SU-DHL-6 (cell line): Measurements from ENCODE around the gene SULF2.

ENCODE experiments used
- H2AFZ ChIP-seq: fragments of 200-600 bp; sonication (generic); 2 replicates; pipeline ENCODE4 v1.6.1; 2014; ENCODE audit warnings: low read depth, mild to moderate bottlenecking, moderate library complexity, mixed read lengths, antibody characterized with exemption, low read length; ENCODE audit not compliant: severe bottlenecking
- H3F3A ChIP-seq: fragments of 200-600 bp; shearing (Covaris generic); 2 replicates; pipeline ENCODE4 v1.6.0; 2016; ENCODE audit warnings: antibody characterized with exemption, mild to moderate bottlenecking; ENCODE audit not compliant: insufficient read depth
- H3K27ac ChIP-seq: fragments of 200-600 bp; sonication (generic); 2 replicates; pipeline ENCODE4 v1.5.1; 2016; ENCODE audit warnings: low read depth, mild to moderate bottlenecking, low read length, moderate library complexity, mixed read lengths
- H3K27me3 ChIP-seq: fragments of 200-600 bp; sonication (generic), shearing (Covaris generic); 2 replicates; pipeline ENCODE4 v1.6.0; 2014; ENCODE audit warnings: mild to moderate bottlenecking, low read length
- H3K36me3 ChIP-seq: fragments of 200-600 bp; sonication (generic); 2 replicates; pipeline ENCODE4 v1.6.1; 2014; ENCODE audit warnings: mild to moderate bottlenecking, low read length, mixed read lengths
- H3K4me2 ChIP-seq: fragments of 300-600, 200-600 bp; shearing (Covaris generic), sonication (generic); 2 replicates; pipeline ENCODE4 v1.6.0; 2014; ENCODE audit warnings: low read length, low read depth, mild to moderate bottlenecking; ENCODE audit not compliant: poor library complexity, severe bottlenecking
- H3K4me3 ChIP-seq: fragments of 200-600 bp; sonication (generic); 2 replicates; pipeline ENCODE4 v1.5.1; 2014; ENCODE audit warnings: antibody characterized with exemption, low read length, mild to moderate bottlenecking, mixed read lengths; ENCODE audit not compliant: insufficient read depth, poor library complexity, severe bottlenecking
- H3K79me2 ChIP-seq: fragments of 200-600 bp; sonication (generic); 2 replicates; pipeline ENCODE4 v1.6.1; 2014; ENCODE audit warnings: mild to moderate bottlenecking, low read length, moderate library complexity; ENCODE audit not compliant: insufficient read depth
- H3K9ac ChIP-seq: fragments of 200-600 bp; sonication (generic); 2 replicates; pipeline ENCODE4 v1.7.0; 2014; ENCODE audit warnings: mild to moderate bottlenecking, low read length
- H3K9me2 ChIP-seq: fragments of 200-600 bp; sonication (generic); replicated peaks from 2 replicates; pipeline ENCODE4 v1.6.1; 2014; ENCODE audit warnings: low read length; ENCODE audit not compliant: insufficient read depth
- H3K9me3 ChIP-seq: fragments of 200-600 bp; sonication (generic); 2 replicates; pipeline ENCODE4 v1.6.1; 2014; ENCODE audit warnings: low read length, mixed read lengths; ENCODE audit not compliant: insufficient read depth
- H4K20me1 ChIP-seq: fragments of 200-600 bp; sonication (generic); 2 replicates; pipeline ENCODE4 v1.6.1; 2014; ENCODE audit warnings: low read depth, mild to moderate bottlenecking, antibody characterized with exemption, low read length, moderate library complexity, mixed read lengths
- CTCF ChIP-seq: fragments of 200-600 bp; sonication (generic); IDR thresholded peaks from one replicate; pipeline ENCODE4 v1.5.1; 2017; ENCODE audit warnings: antibody characterized with exemption, mild to moderate bottlenecking, low read length, moderate library complexity; ENCODE audit not compliant: insufficient read depth, poor library complexity, severe bottlenecking
- EZH2phosphoT487 ChIP-seq: fragments of 200-600 bp; sonication (generic), shearing (Covaris generic); conservative IDR thresholded peaks from 2 replicates; pipeline ENCODE4 v1.6.1; 2018; ENCODE audit warnings: mild to moderate bottlenecking, antibody characterized with exemption, low read length, moderate library complexity, mixed read lengths

SULF2 gene

DNA sequence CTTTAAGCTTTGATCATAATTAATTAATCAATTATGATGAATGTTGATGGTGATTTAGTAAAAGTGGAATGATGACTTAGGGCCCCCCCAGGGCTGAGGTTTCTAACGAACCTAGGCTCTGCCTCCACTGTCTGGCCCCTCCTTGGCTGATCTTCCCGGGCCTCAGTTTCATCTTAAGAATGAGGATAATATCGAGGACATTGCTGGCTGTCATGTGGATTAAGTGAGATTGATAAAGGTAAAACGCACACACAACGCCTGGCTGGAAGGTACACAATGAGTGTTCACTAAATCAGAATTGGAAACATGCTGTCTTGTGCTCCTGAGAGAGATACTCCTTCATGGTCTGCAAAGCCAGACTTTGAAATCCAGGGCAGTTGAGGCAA is 5.3 kb upstream of the SULF2 start:
- Histone ChIP-seq H3K4me3 (no peak overlapping the region), H3K9me3 (no peaks in the 10 kb centered on the region), H2AFZ (no peak overlapping the region), H3K4me2 (no peak overlapping the region), H4K20me1 (no peaks in the 10 kb centered on the region), H3K9ac (no peak overlapping the region), H3K36me3 (no peaks in the 10 kb centered on the region), H3K27ac (no peak overlapping the region), H3K79me2 (no peaks in the 10 kb centered on the region), H3F3A (no peaks in the 10 kb centered on the region), H3K27me3 (no peaks in the 10 kb centered on the region), H3K9me2 (no peaks in the 10 kb centered on the region)
- TF ChIP-seq CTCF (no peak), EZH2phosphoT487 (no peak)

DNA sequence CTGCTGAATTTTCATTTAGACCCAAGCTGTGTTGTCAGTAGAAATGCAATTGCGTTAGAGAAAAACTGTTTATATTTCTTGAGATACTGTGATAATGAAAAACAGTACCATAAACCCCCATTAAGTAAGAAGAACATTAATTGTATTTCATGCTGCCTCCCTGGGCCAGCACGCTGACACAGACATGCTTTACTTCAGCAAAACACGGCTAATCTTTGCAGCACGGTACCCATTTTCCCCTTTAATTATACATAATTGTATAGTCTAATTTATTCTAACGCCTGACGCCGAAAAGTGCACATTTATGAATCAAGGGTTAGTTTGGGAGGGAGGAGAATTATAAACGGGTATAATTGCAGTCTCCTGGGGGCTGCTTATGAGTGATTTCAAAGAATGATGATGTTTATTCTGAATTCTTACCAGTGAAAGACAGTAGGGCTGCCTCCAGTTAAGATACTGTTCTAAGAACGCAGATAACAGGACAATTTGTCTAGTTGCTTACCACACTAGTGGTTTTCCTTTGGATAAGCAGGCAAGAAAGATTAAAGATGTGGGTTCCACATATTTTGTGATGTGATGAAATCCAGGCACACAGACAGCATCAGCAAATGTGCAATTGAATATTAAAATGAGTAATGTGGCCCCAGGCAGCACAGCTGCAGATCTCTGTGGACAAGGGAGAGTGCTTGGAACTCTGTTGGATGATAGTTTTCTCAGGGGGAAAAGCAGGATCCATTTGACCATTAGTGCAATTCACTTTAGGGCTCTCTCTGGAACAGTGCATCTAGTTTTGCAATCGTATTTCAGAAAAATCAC is 4.7 kb upstream of the SULF2 start:
- Histone ChIP-seq H2AFZ (no peak overlapping the region), H3K4me2 (no peak overlapping the region), H3K27me3 (no peaks in the 10 kb centered on the region), H3K9ac (no peak overlapping the region), H4K20me1 (no peaks in the 10 kb centered on the region), H3K79me2 (no peaks in the 10 kb centered on the region), H3K36me3 (no peaks in the 10 kb centered on the region), H3K4me3 (no peak overlapping the region), H3K9me3 (no peaks in the 10 kb centered on the region), H3K9me2 (no peaks in the 10 kb centered on the region), H3F3A (no peaks in the 10 kb centered on the region), H3K27ac (no peak overlapping the region)
- TF ChIP-seq EZH2phosphoT487 (no peak), CTCF (no peak)

DNA sequence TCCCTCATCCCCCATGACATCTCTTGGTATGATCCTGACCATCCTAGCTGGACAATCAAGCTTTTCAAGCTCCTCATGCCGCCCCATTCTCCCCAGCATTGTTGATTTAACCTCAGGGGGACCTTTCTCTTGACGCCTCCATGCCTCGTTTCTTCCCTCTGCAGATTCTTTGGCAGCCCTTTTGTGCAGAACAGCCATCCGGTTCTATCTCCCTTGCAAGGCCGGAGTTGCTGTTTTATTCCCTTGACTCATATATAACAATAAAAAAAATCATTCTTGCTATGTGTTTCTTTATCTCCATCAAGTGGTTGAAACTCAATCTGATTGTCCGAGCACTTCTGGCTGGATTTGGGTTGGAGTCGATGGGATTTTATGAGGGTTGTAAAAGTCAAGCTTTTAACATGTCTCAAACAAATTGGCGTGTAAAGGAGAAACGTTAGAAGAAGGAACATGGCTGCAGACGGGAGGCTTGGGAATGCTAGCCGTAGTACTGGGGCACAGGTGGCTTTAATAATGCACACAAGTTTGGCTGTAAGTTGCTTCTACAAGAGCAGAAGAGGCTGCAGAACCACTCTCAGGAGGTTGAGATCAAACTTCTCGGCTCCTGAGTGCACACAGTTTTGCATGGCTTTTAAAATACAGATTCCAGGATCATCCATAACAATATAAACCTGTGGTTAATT is 3.9 kb upstream of the SULF2 start:
- Histone ChIP-seq H3K9me3 (no peaks in the 10 kb centered on the region), H3K9ac (no peak overlapping the region), H3F3A (no peaks in the 10 kb centered on the region), H3K9me2 (no peaks in the 10 kb centered on the region), H3K4me2 (no peak overlapping the region), H2AFZ (no peak overlapping the region), H3K27me3 (no peaks in the 10 kb centered on the region), H3K27ac (no peak overlapping the region), H3K36me3 (no peaks in the 10 kb centered on the region), H4K20me1 (no peaks in the 10 kb centered on the region), H3K79me2 (no peaks in the 10 kb centered on the region), H3K4me3 (no peak overlapping the region)
- TF ChIP-seq EZH2phosphoT487 (no peak), CTCF (no peak)
